ENCODE results near the gene ZNF230.

Gene ZNF230

DNA sequence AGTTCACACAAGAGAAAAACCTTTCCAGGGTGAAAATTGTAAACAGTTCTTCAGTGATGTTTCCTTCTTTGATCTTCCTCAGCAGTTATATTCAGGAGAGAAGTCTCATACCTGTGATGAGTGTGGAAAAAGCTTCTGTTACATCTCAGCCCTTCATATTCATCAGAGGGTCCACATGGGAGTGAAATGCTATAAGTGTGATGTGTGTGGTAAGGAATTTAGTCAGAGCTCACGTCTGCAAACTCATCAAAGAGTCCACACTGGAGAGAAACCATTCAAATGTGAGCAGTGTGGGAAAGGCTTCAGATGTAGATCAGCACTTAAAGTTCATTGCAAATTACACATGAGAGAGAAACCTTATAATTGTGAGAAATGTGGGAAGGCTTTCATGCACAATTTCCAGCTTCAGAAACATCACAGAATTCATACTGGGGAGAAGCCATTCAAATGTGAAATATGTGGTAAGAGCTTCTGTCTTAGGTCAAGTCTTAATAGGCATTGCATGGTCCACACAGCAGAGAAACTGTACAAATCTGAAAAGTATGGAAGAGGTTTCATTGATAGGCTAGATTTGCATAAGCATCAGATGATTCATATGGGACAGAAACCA, 29.3 kb downstream of the ZNF230 start:
- no peak for DNase-seq

GRCh38 chr19:44042147-44042546, 39.4 kb downstream of the ZNF230 start:
- DNase-seq, result no peak

DNA sequence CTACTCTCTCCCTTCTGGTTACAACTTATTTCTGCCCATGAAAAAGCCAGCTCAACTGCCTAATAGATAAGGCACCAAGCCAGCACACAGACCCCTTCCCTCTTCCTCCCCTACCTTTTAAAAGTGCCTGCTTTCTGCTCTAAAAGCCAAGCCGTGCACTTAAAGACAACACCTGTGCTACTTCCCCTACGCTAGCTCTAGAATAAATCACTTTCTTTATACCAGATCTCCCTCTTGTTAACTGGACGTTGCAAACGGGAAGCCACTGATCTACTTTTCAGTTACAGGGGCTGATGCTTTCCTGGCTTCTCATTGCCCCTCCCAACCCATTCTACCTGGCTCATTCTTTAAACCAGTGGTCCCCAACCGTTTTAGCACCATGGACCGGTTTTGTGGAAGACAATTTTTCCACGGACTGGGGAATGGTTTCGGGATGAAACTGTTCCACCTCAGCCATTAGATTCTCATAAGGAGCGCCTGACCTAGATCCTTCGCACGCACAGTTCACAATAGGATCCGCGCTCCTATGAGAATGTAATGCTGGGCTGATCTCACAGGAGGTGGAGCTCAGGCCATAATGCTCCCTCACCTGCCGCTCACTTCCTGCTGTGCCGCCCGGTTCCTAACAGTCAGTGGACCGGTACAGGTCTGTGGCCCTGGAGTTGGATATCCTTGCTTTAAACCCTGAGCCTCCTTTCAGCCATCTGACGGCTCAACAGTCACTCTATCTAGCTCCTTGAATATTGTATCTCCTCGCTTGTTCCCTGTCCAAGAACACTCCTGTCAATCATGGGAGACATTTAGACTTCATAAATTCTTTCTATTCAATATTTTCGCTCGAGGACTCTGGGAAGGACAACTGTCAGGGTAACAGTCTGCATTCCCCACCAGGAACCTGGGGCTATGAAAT, 48.2 kb downstream of the ZNF230 start:
- peak in 31 of 56 donors; percentile 4 to 64 (median 25) for DNase-seq

DNA sequence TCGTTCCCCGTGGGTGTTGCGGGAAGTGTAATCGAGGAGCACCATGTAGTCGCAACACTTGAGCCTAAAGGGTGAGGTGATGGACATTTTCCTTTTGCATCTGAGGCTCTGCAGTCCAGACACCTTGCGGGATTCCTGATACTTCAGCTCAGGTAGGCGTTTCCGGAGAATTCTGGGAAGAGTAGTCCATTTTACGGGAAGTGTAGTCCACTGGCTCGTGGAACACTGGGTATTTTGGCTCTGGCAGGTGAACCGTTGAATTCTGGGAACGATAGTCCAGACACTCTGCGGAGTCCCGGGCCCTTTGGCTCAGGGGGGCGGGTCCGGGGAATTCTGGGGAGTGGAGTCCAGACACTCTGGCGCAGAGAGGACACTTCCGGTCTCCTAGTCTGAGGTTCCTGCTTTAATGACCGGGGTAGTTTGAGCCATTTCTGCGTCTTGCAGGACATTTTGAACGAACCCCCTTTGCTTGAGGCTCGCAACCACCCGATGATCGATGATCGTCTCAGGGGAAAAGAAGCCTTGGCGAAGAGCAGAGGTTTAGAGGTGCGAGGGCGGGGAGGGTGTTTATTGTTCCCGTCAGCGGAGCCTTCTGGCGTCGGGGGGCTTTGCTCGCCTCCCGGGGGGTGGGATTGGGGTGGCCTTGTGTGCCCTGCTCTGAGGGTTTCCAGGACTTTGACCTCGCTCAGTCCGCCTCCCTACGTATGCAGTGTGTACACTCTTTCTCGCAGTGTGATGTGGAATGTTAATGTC, 49.1 kb downstream of the ZNF230 start, which contains the start of gene ZNF223:
ZNF223 (plus strand) TSS at position 387 of the 753 bp plus-strand sequence. CDS start 3,141 bp downstream, outside the sequence.
- DNase-seq, result peak; percentile 66 to 98 (median 94)

DNA sequence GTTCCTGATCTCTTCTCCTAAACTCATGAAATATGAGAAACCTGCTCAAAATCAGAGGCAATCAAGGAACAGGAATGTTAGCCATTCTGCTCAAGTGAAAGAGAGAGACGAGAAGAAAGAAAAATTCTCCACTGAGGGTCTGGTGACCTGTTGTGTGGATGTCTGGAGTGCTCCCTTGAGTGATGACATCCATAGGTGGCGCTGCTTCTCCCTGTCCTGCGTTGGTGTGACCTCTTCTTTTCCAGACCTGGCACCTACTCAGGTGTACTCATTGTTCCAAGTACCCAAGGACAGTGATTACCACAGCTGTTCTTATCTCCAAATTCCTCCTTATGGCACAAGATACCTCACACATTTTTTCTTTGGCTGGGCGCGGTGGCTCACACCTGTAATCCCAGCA, 53.1 kb downstream of the ZNF230 start:
- DNase-seq, result no peak

- DNase-seq, result no peak
These were observed 56.5 kb downstream of the ZNF230 start for GRCh38 chr19:44059229-44059628.

DNA sequence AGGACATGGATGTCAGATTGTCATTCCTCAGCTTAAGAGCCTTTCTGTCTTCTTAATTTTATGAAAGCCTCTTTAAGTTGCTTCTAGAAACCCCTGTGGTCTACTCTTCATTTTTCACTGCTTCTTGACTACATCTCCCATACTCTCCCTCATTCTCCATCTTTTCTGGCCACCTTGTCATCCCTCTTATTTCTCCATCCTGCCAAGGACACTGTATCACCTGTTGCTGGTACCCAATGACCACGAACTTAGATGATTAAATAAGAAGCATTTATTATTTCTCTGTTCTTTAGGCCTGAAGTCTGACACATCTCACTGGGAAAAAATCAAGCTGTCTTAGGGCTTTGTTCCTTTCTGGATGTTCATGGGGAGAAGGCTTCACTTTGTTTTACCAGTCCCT, 58.3 kb downstream of the ZNF230 start:
- no peak for DNase-seq
